ENCODE measurements around the gene VDAC2.

The VDAC2 gene, protein sequence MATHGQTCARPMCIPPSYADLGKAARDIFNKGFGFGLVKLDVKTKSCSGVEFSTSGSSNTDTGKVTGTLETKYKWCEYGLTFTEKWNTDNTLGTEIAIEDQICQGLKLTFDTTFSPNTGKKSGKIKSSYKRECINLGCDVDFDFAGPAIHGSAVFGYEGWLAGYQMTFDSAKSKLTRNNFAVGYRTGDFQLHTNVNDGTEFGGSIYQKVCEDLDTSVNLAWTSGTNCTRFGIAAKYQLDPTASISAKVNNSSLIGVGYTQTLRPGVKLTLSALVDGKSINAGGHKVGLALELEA

DNA sequence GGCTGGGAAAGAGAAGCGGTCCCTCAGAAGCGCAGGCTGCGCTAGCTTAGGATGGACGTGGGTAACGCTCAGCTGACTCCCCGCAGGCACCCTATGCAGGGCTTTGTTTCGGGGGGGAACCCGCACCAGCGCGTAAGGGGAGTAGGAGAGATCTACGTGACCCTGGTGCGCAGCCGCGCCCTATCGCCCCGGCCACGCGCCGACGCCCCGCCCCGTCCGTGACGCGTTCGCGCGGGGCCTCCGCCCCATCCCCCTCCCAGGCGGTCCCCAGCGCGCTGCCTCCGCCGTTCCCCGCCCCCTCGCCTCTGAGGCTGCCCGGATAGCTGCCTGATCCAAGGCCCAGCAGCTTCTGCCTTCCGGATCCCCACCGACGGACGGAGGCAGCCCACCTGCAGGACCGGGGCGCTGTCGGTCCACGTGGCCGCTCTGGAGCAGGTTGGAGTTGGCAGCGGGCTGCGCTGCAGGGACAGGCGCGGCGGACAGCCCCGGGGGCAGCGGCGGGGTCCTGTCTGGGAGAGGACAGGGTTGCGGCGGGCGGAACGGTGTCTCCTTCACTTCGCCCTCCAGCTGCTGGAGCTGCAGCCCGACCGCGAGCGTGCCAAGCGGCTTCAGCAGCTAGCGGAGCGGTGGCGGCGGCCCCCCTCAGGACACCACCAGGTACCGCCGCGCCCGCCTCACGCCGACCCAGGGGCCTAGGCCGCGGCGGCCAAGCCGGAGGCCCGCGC lies at the start of gene VDAC2:
Gene VDAC2 (plus strand): TSS at position 515 of the 725 bp plus-strand sequence. CDS start 363 bp downstream, outside the sequence.
- H3K9me2 ChIP-seq (ENCODE audit: low read depth, low read length), result no peaks in the 10 kb centered on the region
- no peaks in the 10 kb centered on the region for H3K9me3 ChIP-seq (ENCODE audit: low read length)
- H3K36me3 ChIP-seq (ENCODE audit: insufficient read depth, low read length), result peaks cover 35% of the 10 kb centered on the region
- no peaks in the 10 kb centered on the region for H3F3A ChIP-seq (ENCODE audit: insufficient read depth, low read length)
- peak within 1 kb of the TSS; percentile 96 for H3K9ac ChIP-seq (ENCODE audit: low read length)
- no peak within 1 kb of the TSS for H2AFZ ChIP-seq (ENCODE audit: low read length)
- H3K4me3 ChIP-seq (ENCODE audit: low read depth, low read length, poor library complexity, severe bottlenecking), result peak within 1 kb of the TSS; percentile 96
- no peaks in the 10 kb centered on the region for H3K27me3 ChIP-seq (ENCODE audit: insufficient read depth, low read length)
- H3K4me1 ChIP-seq (ENCODE audit: insufficient read depth, low read length, severe bottlenecking), result peaks cover 26% of the 10 kb centered on the region
- no peaks in the 10 kb centered on the region for H4K20me1 ChIP-seq (ENCODE audit: insufficient read depth, low read length)
- TF ChIP-seq, protein P1, sequence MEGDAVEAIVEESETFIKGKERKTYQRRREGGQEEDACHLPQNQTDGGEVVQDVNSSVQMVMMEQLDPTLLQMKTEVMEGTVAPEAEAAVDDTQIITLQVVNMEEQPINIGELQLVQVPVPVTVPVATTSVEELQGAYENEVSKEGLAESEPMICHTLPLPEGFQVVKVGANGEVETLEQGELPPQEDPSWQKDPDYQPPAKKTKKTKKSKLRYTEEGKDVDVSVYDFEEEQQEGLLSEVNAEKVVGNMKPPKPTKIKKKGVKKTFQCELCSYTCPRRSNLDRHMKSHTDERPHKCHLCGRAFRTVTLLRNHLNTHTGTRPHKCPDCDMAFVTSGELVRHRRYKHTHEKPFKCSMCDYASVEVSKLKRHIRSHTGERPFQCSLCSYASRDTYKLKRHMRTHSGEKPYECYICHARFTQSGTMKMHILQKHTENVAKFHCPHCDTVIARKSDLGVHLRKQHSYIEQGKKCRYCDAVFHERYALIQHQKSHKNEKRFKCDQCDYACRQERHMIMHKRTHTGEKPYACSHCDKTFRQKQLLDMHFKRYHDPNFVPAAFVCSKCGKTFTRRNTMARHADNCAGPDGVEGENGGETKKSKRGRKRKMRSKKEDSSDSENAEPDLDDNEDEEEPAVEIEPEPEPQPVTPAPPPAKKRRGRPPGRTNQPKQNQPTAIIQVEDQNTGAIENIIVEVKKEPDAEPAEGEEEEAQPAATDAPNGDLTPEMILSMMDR (IDR thresholded peaks at IDR 0.05; ENCODE audit: low read length), result no peak
- no peak for TF ChIP-seq EZH2 (IDR thresholded peaks at IDR 0.05; ENCODE audit: borderline replicate concordance, low read length)
- H3K79me2 ChIP-seq (ENCODE audit: insufficient read depth, low read length), result peaks cover 29% of the 10 kb centered on the region
- peak within 1 kb of the TSS; percentile 80 for H3K27ac ChIP-seq (ENCODE audit: low read depth, low read length, poor library complexity, severe bottlenecking)
- peak within 1 kb of the TSS; percentile 84 for H3K4me2 ChIP-seq (ENCODE audit: low read length)

DNA sequence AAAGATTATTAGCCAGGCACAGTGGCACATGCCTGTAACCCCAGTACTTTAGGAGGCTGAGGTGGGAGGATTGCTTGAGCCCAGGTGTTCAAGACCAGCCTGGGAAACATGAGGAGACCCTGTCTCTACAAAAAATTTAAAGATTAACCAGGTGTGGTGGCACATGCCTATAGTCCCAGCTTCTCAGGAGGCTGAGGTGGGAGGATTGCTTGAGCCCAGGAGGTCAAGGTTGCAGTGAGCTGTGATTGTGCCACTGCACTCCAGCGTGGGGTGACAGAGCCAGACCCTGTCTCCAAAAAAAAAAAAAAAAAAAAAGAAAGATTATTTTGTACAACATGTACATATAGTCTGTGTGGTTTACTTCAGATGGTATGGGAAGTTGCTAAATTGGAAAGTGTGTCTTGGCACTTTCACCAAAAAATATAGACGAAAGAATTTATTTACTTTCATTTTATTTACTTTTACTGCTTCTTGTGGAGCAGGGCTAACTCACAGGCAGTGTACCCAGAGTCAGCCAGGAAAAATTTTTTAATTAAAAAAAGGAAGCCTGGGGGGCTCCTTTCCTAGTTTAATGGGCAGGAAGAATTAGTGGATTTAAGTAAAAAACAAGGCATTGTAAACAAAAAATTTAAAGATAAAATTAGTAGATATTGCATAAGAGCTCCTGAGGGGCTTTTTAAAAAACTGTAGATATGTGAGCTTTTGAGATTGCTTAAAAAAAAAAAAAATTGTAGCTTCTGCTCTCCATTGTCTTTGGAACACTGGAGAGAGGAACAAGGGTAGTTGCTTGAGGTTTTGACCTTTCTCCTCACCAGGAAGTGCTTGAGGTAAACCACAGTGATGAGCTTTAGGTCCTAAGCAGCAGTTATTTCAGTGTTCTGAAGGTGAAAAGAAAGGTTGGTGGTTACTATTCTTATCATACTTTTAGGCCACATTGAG lies 44.6 kb upstream of the VDAC2 start:
- peaks cover 12% of the 10 kb centered on the region for H3K4me1 ChIP-seq (ENCODE audit: insufficient read depth, low read length, severe bottlenecking)
- H3K36me3 ChIP-seq (ENCODE audit: insufficient read depth, low read length), result peaks cover 34% of the 10 kb centered on the region; the same call in 1 of the 2 replicates
- H4K20me1 ChIP-seq (ENCODE audit: insufficient read depth, low read length), result no peaks in the 10 kb centered on the region
- H3K9ac ChIP-seq (ENCODE audit: low read length), result no peak overlapping the region
- peak overlapping the region; percentile 47 for H3K27ac ChIP-seq (ENCODE audit: low read depth, low read length, poor library complexity, severe bottlenecking)
- H3K4me2 ChIP-seq (ENCODE audit: low read length), result no peak overlapping the region
- H3K79me2 ChIP-seq (ENCODE audit: insufficient read depth, low read length), result 0 out of 2 replicates have a peak, but pooled peaks cover 5% of the 10 kb centered on the region
- no peak overlapping the region for H3K4me3 ChIP-seq (ENCODE audit: low read depth, low read length, poor library complexity, severe bottlenecking)
- H3K27me3 ChIP-seq (ENCODE audit: insufficient read depth, low read length), result no peaks in the 10 kb centered on the region
- no peak overlapping the region for H2AFZ ChIP-seq (ENCODE audit: low read length)
- H3F3A ChIP-seq (ENCODE audit: insufficient read depth, low read length), result peaks cover 6% of the 10 kb centered on the region; the same call in 1 of the 2 replicates
- no peaks in the 10 kb centered on the region for H3K9me3 ChIP-seq (ENCODE audit: low read length)
- no peaks in the 10 kb centered on the region for H3K9me2 ChIP-seq (ENCODE audit: low read depth, low read length)
- TF ChIP-seq, protein P1 (IDR thresholded peaks at IDR 0.05; ENCODE audit: low read length), result no peak
- TF ChIP-seq EZH2 (IDR thresholded peaks at IDR 0.05; ENCODE audit: borderline replicate concordance, low read length), result no peak

DNA sequence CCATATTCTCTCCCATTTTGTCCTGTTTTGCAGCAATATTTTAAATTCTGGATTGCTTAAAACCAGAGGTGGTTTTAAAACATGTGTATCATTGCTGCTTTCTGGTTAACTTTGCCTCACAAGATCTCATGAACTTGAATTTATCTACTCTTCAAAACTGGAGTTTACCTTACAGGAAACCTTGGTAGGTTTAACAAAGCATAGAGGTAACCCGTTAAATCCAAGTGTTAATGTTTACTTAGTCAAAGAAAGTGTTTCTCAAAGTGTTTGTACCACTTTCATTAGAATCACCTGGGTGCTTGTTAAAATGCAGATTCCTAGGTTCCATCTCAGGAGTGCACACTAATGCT lies 44.0 kb upstream of the VDAC2 start:
- TF ChIP-seq, protein P1 (IDR thresholded peaks at IDR 0.05; ENCODE audit: low read length), result no peak
- no peak for TF ChIP-seq EZH2 (IDR thresholded peaks at IDR 0.05; ENCODE audit: borderline replicate concordance, low read length)
- Histone ChIP-seq H3K27ac (ENCODE audit: low read depth, low read length, poor library complexity, severe bottlenecking) (peak overlapping the region; percentile 47), H3K9me2 (ENCODE audit: low read depth, low read length) (no peaks in the 10 kb centered on the region), H4K20me1 (ENCODE audit: insufficient read depth, low read length) (no peaks in the 10 kb centered on the region), H3K27me3 (ENCODE audit: insufficient read depth, low read length) (no peaks in the 10 kb centered on the region), H2AFZ (ENCODE audit: low read length) (no peak overlapping the region), H3K9ac (ENCODE audit: low read length) (no peak overlapping the region), H3K4me2 (ENCODE audit: low read length) (no peak overlapping the region), H3K79me2 (ENCODE audit: insufficient read depth, low read length) (no peaks in the 10 kb centered on the region), H3K4me1 (ENCODE audit: insufficient read depth, low read length, severe bottlenecking) (peaks cover 12% of the 10 kb centered on the region), H3K36me3 (ENCODE audit: insufficient read depth, low read length) (peaks cover 34% of the 10 kb centered on the region; the same call in 1 of the 2 replicates), H3K9me3 (ENCODE audit: low read length) (no peaks in the 10 kb centered on the region), H3F3A (ENCODE audit: insufficient read depth, low read length) (peaks cover 6% of the 10 kb centered on the region; the same call in 1 of the 2 replicates), H3K4me3 (ENCODE audit: low read depth, low read length, poor library complexity, severe bottlenecking) (no peak overlapping the region)
